T-cell (primary cell): ENCODE data around the gene ZNF304. TPM values are rescaled to one million over a fixed set of nuclear protein-coding genes. Genes with fewer than 3 reads are reported as not detected.

Source experiments
- ATAC-seq, 4 experiments: fragments of 200-7000 bp in 3 of 4; fragments of 150-1000 bp in 1 of 4; cut with Tn5 transposase; replicated peaks in 1 of 4; 1 replicate in 3 of 4; 2 replicates in 1 of 4; pipeline ENCODE4 v1.10.0; 2021; ENCODE audit warnings: moderate library complexity in 3 of 4, mild to moderate bottlenecking in 2 of 4, moderate number of reproducible peaks in 1 of 4
- CTCF ChIA-PET, 2 donors: fragments of 300-600 bp; sonication (Branson Sonifier 250); formaldehyde crosslinking; loops; one replicate each; lab custom pipeline; 2022; ENCODE audit warnings: antibody characterized with exemption in 2 of 2; lab: Charles Lee
- POLR2A ChIA-PET, 2 donors: fragments of 300-600 bp; sonication (Branson Sonifier 250); formaldehyde crosslinking; loops; one replicate each; lab custom pipeline; 2022; ENCODE audit warnings: antibody characterized with exemption in 2 of 2; lab: Charles Lee
- DNase-seq, 35 experiments: peaks; one replicate each; pipeline versions ENCODE4 v3.0.0 to v3.0.0-alpha.2; 2013 to 2023
- H3K27ac ChIP-seq: one replicate; pipeline ENCODE4 v1.5.1; 2013; ENCODE audit warnings: low read length
- H3K27me3 ChIP-seq, 2 experiments: replicated peaks in 1 of 2; 1 replicate in 1 of 2; 2 replicates in 1 of 2; pipeline versions ENCODE4 v1.6.1 to v1.7.0; 2013; ENCODE audit warnings: low read length in 1 of 2, mixed read lengths in 1 of 2; ENCODE audit not compliant: control insufficient read depth in 2 of 2, insufficient read depth in 2 of 2; ENCODE audit errors: extremely low read depth in 1 of 2
- H3K36me3 ChIP-seq, 2 donors: 1 replicate in 1 of 2; 2 replicates in 1 of 2; pipeline versions ENCODE4 v1.6.1 to v1.7.0; 2013; ENCODE audit warnings: low read length in 1 of 2; ENCODE audit not compliant: control insufficient read depth in 2 of 2, insufficient read depth in 1 of 2; ENCODE audit errors: extremely low read depth in 1 of 2
- H3K4me1 ChIP-seq, 2 experiments: 1 replicate in 1 of 2; 2 replicates in 1 of 2; pipeline versions ENCODE4 v1.6.1 to v1.7.0; 2013; ENCODE audit warnings: low read length in 2 of 2, mixed read lengths in 1 of 2; ENCODE audit not compliant: insufficient read depth in 2 of 2, control insufficient read depth in 1 of 2; ENCODE audit errors: extremely low read depth in 1 of 2
- H3K4me3 ChIP-seq, 2 donors: 1 replicate in 1 of 2; 2 replicates in 1 of 2; pipeline versions ENCODE4 v1.5.1 to v1.7.0; 2013; ENCODE audit warnings: mild to moderate bottlenecking in 2 of 2, low read length in 1 of 2, moderate library complexity in 1 of 2; ENCODE audit not compliant: control insufficient read depth in 1 of 2; ENCODE audit errors: extremely low read depth in 1 of 2
- H3K9me3 ChIP-seq: 2 replicates; pipeline ENCODE4 v1.7.0; 2013
- H3K27ac Mint-ChIP-seq, 2 donors: one replicate each; pipeline ENCODE4 v1.8.0; 2020 to 2021; ENCODE audit warnings: mild to moderate bottlenecking in 2 of 2, mixed read lengths in 2 of 2
- H3K27me3 Mint-ChIP-seq, 2 donors: one replicate each; pipeline ENCODE4 v1.8.0; 2021 to 2022; ENCODE audit warnings: mixed read lengths in 2 of 2
- H3K36me3 Mint-ChIP-seq: one replicate; pipeline ENCODE4 v1.8.0; 2021; ENCODE audit warnings: mixed read lengths
- H3K4me1 Mint-ChIP-seq, 3 donors: one replicate each; pipeline ENCODE4 v1.8.0; 2020 to 2022; ENCODE audit warnings: mixed read lengths in 3 of 3, mild to moderate bottlenecking in 1 of 3
- H3K4me3 Mint-ChIP-seq, 3 donors: one replicate each; pipeline ENCODE4 v1.8.0; 2020 to 2022; ENCODE audit warnings: mild to moderate bottlenecking in 3 of 3, mixed read lengths in 3 of 3, moderate library complexity in 3 of 3
- H3K9me3 Mint-ChIP-seq, 3 donors: one replicate each; pipeline ENCODE4 v1.8.0; 2020 to 2022; ENCODE audit warnings: mixed read lengths in 3 of 3
- WGBS: methylation state at CpG from one replicate; pipeline ENCODE4 v1.1.5; 2013; ENCODE audit warnings: missing lambda C conversion rate; ENCODE audit not compliant: insufficient coverage; 5-methylcytosine and 5-hydroxymethylcytosine counted together
- total RNA-seq, 35 experiments: library from RNA in 6 of 35; stranded (reverse) in 6 of 35; fragments of 120-200 nt in 1 of 35; gene quantifications; one replicate each; pipeline versions ENCODE4 v1.2.1 to v1.2.4 and lab custom pipeline; 2013 to 2026

Gene ZNF304
- total RNA-seq, 5 donors from 2014 or later (not counting 1 experiment from before 2014, with no cell fraction given), result 7.1 to 14.3 (median 11.8) TPM

DNA sequence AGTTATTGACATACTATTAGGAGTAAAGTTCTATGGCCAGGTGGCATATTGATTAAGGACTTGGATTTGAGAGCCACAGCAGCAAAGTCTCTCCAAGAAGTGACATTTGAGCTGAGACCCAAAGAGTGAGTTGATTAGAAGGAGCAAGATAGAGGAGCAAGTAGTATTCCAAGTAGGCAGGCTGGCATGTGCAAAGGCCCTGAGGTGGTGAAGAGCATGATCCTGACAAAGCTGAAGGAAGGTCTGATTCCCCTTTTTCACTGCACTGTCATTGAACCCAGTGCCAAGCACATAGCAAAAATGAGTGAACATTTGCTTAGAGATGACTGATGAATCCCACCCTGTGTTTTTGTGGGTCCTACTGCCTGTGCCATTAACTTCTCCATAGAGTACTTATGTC is 26.1 kb upstream of the ZNF304 start:
- Mint-ChIP-seq H3K4me1 (peaks cover 23 to 28% (median 26%) of the 10 kb centered on the region in 3 donors), H3K36me3 (peaks cover 83% of the 10 kb centered on the region), H3K27ac (no peak overlapping the region), H3K4me3 (no peak overlapping the region), H3K9me3 (peaks cover 12 to 54% (median 30%) of the 10 kb centered on the region in 3 donors), H3K27me3 (no peaks in the 10 kb centered on the region)
- Histone ChIP-seq H3K4me3 (no peak overlapping the region), H3K36me3 (peaks cover 41 to 62% of the 10 kb centered on the region in 2 donors), H3K9me3 (peaks cover 10% of the 10 kb centered on the region), H3K27ac (no peak overlapping the region), H3K4me1 (peaks cover 16 to 21% of the 10 kb centered on the region in 2 experiments), H3K27me3 (no peaks in the 10 kb centered on the region)
- ChIA-PET CTCF (no interaction called here), POLR2A (no interaction called here)
- DNase-seq, result no peak
- no peak for ATAC-seq

- Histone ChIP-seq H3K9me3 (peaks cover 10% of the 10 kb centered on the region), H3K27ac (no peak overlapping the region), H3K4me3 (peak overlapping the region in 1 of 2 donors; percentile 44), H3K27me3 (no peaks in the 10 kb centered on the region), H3K4me1 (no peaks in the 10 kb centered on the region), H3K36me3 (peaks cover 44 to 59% of the 10 kb centered on the region in 2 donors)
- Mint-ChIP-seq H3K9me3 (peaks cover 4 to 44% (median 33%) of the 10 kb centered on the region in 3 donors), H3K4me1 (peaks cover 0 to 2% (median 0%) of the 10 kb centered on the region in 3 donors), H3K27me3 (no peaks in the 10 kb centered on the region), H3K27ac (no peak overlapping the region), H3K4me3 (no peak overlapping the region), H3K36me3 (peaks cover 76% of the 10 kb centered on the region)
- DNase-seq (no peak), ATAC-seq (no peak)
- WGBS, result no CpG with 5 or more reads among the region's 8 CpGs
- ChIA-PET CTCF (no interaction called here), POLR2A (no interaction called here)
Observed at GRCh38 chr19:57327993-57328392, 23.1 kb upstream of the ZNF304 start.

DNA sequence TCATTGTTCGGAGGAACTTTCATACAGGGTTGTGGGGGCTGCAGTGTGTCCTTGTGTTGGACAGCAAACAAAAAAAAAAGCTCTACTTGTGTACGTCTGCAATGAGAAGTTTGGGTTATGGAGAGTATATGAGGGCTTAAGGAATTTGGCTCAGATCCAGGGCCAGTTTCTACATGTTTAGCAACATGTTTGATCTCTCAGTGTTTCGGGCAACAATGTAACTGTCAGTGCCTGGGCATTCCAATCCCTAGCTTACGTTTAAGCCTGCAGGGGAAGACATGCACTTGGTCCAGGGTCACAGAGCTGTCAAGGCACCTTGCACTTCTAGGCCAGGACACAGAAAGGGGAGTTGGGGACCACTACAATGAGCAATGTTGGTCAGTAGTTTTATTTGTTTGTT is 16.9 kb upstream of the ZNF304 start:
- POLR2A ChIA-PET, result no interaction called here
- CTCF ChIA-PET, result no interaction called here
- Histone ChIP-seq H3K4me3 (no peak overlapping the region), H3K4me1 (no peaks in the 10 kb centered on the region), H3K9me3 (peaks cover under 1% of the 10 kb centered on the region), H3K36me3 (peaks cover 1 to 3% of the 10 kb centered on the region in 2 donors), H3K27me3 (no peaks in the 10 kb centered on the region), H3K27ac (no peak overlapping the region)
- Mint-ChIP-seq H3K27me3 (no peaks in the 10 kb centered on the region), H3K4me1 (no peaks in the 10 kb centered on the region), H3K4me3 (no peak overlapping the region), H3K27ac (no peak overlapping the region), H3K36me3 (peaks cover 35% of the 10 kb centered on the region), H3K9me3 (peaks cover 0 to 41% (median 30%) of the 10 kb centered on the region in 3 donors)
- DNase-seq, result no peak
- ATAC-seq, result no peak
- 100% methylated on average over 4 of the region's 4 CpGs for WGBS

DNA sequence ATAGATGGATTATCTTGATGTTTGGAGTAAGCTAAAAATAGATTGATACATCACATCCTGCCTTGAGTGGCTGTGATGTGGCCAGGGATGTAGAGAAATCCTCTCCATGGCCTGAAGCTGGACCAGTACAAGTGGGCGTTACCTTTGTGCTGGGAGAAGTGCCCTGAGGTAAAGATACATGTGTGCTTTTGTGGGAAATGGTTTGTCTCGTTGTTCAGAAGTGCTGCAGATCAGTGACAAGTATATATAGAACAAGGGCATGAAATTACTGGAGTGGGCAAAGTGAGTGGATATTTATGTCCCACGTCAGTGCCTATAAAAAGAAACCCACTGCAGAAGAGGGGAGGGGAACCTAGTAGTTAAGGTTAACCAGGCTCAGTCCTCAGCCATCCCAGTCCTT is 12.2 kb upstream of the ZNF304 start:
- Histone ChIP-seq H3K27ac (no peak overlapping the region), H3K4me1 (no peaks in the 10 kb centered on the region), H3K27me3 (no peaks in the 10 kb centered on the region), H3K36me3 (no peaks in the 10 kb centered on the region), H3K9me3 (no peaks in the 10 kb centered on the region), H3K4me3 (no peak overlapping the region)
- ATAC-seq (no peak), DNase-seq (no peak)
- ChIA-PET CTCF (no interaction called here), POLR2A (no interaction called here)
- Mint-ChIP-seq H3K4me1 (no peaks in the 10 kb centered on the region), H3K36me3 (peaks cover 17% of the 10 kb centered on the region), H3K27me3 (no peaks in the 10 kb centered on the region), H3K27ac (no peak overlapping the region), H3K4me3 (no peak overlapping the region), H3K9me3 (peaks cover 5 to 39% (median 24%) of the 10 kb centered on the region in 3 donors)
- 75% methylated on average over 2 of the region's 3 CpGs for WGBS

DNA sequence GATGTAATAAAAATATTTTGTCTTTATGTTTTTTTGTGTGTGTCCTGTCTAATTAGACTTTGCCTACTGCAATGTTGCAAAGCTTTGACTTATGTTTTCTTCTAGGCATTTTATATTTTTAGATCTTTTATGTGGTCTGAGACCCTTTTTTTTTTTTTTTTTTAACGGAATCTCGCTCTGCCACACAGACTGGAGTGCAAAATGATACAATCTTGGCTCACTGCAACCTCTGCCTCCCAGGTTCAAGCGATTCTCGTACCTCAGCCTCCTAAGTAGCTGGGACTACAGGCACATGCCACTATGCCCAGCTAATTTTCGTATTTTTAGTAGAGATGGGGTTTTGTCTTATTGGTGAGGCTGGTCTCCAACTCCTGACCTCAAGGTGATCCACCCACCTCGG is 8.5 kb upstream of the ZNF304 start:
- ChIA-PET POLR2A (no interaction called here), CTCF (no interaction called here)
- Mint-ChIP-seq H3K4me3 (no peak overlapping the region), H3K27ac (no peak overlapping the region), H3K36me3 (peaks cover 9% of the 10 kb centered on the region), H3K27me3 (peaks cover 0 to 8% of the 10 kb centered on the region in 2 donors), H3K4me1 (no peaks in the 10 kb centered on the region), H3K9me3 (peaks cover 5 to 26% (median 13%) of the 10 kb centered on the region in 3 donors)
- H3K9me3 ChIP-seq, result no peaks in the 10 kb centered on the region
- H3K27ac ChIP-seq, result no peak overlapping the region
- H3K4me3 ChIP-seq, result no peak overlapping the region
- DNase-seq, result no peak
- no peaks in the 10 kb centered on the region for H3K4me1 ChIP-seq
- H3K27me3 ChIP-seq, result peaks cover 0 to 7% of the 10 kb centered on the region in 2 experiments
- H3K36me3 ChIP-seq, result no peaks in the 10 kb centered on the region
- no CpG with 5 or more reads among the region's 6 CpGs for WGBS
- ATAC-seq, result no peak

DNA sequence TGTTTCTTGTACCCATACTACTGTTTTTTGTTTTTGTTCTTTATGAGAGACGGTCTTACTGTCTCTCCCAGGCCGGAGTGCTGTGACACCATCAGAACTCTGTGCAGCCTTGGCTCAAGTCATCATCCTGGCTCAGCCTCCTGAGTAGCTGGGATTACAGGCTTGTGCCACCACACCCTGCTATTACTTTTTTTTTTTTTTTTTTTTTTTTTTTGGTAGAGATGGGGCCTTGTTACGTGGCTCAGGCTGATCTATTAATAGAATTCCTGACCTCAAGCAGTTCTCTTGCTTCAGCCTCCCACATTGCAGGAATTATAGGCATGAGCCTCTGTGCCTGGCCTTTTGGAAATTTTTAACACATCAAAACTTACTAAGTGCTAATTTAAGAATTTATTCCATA is 2.9 kb upstream of the ZNF304 start:
- Histone ChIP-seq H3K4me3 (no peak overlapping the region), H3K27me3 (peaks cover 0 to 7% of the 10 kb centered on the region in 2 experiments), H3K36me3 (no peaks in the 10 kb centered on the region), H3K9me3 (no peaks in the 10 kb centered on the region), H3K4me1 (peaks cover 10 to 19% of the 10 kb centered on the region in 2 experiments), H3K27ac (no peak overlapping the region)
- peaks cover 26 to 28% (median 27%) of the 10 kb centered on the region in 3 donors for H3K4me1 Mint-ChIP-seq
- DNase-seq, result no peak
- ATAC-seq, result no peak
- H3K27me3 Mint-ChIP-seq, result peaks cover 0 to 11% of the 10 kb centered on the region in 2 donors
- POLR2A ChIA-PET, result no interaction called here
- no peak overlapping the region for H3K4me3 Mint-ChIP-seq
- no peak overlapping the region for H3K27ac Mint-ChIP-seq
- H3K9me3 Mint-ChIP-seq, result peaks cover 15 to 20% (median 19%) of the 10 kb centered on the region in 3 donors
- CTCF ChIA-PET, result no interaction called here
- peaks cover 26% of the 10 kb centered on the region for H3K36me3 Mint-ChIP-seq
- WGBS, result no CpG with 5 or more reads among the region's 3 CpGs

GRCh38 chr19:57351867-57352266 is 796 bp downstream of the ZNF304 start:
- H3K4me1 ChIP-seq, result peaks cover 10 to 19% of the 10 kb centered on the region in 2 experiments
- peaks cover 4% of the 10 kb centered on the region for H3K9me3 ChIP-seq
- peaks cover 28 to 35% of the 10 kb centered on the region in 2 donors for H3K36me3 ChIP-seq
- Mint-ChIP-seq H3K4me1 (peaks cover 32 to 33% (median 33%) of the 10 kb centered on the region in 3 donors), H3K36me3 (peaks cover 64% of the 10 kb centered on the region), H3K4me3 (peak overlapping the region; percentile 93 to 99 (median 95)), H3K27ac (peak overlapping the region in 1 of 2 donors; percentile 82), H3K27me3 (peaks cover 0 to 3% of the 10 kb centered on the region in 2 donors), H3K9me3 (peaks cover 27 to 46% (median 42%) of the 10 kb centered on the region in 3 donors)
- H3K27me3 ChIP-seq, result no peaks in the 10 kb centered on the region
- ChIA-PET POLR2A (no interaction called here), CTCF (no interaction called here)
- WGBS, result 35% methylated on average over 7 of the region's 7 CpGs
- no peak overlapping the region for H3K27ac ChIP-seq
- DNase-seq (no peak), ATAC-seq (no peak)
- peak overlapping the region; percentile 75 to 99 for H3K4me3 ChIP-seq
